Naive thymus-derived CD8-positive, alpha-beta T cell (primary cell): ENCODE measurements around the gene NCK2. TPM values are rescaled to one million over a fixed set of nuclear protein-coding genes. Genes with fewer than 3 reads are reported as not detected.

Source experiments
- ATAC-seq, 2 donors: fragments of 150-1000 bp; cut with Tn5 transposase in 1 of 2; sonication (Bioruptor Pico), chemical (Tn5 transposase) in 1 of 2; 1 replicate in 1 of 2; 2 replicates in 1 of 2; pipeline ENCODE4 v1.10.0; 2021; ENCODE audit warnings: mild to moderate bottlenecking in 2 of 2, moderate library complexity in 2 of 2
- POLR2A ChIA-PET: fragments of 350-600 bp; sonication (Branson Sonifier 250); formaldehyde crosslinking; loops from one replicate; lab custom pipeline; 2021; ENCODE audit warnings: antibody characterized with exemption; lab: Charles Lee
- DNase-seq, 10 donors: peaks; one replicate each; pipeline versions ENCODE4 v3.0.0 to v3.0.0-alpha.2; 2020 to 2022
- H3K27ac Mint-ChIP-seq, 10 donors: one replicate each; pipeline ENCODE4 v1.8.0; 2020 to 2022; ENCODE audit warnings: mild to moderate bottlenecking in 10 of 10, mixed read lengths in 10 of 10, moderate library complexity in 4 of 10, inconsistent platforms in 1 of 10
- H3K27me3 Mint-ChIP-seq, 5 donors: one replicate each; pipeline ENCODE4 v1.8.0; 2021 to 2022; ENCODE audit warnings: mixed read lengths in 5 of 5
- H3K36me3 Mint-ChIP-seq, 3 donors: one replicate each; pipeline ENCODE4 v1.8.0; 2020 to 2022; ENCODE audit warnings: mixed read lengths in 3 of 3, mild to moderate bottlenecking in 2 of 3, inconsistent platforms in 1 of 3
- H3K4me1 Mint-ChIP-seq, 4 donors: one replicate each; pipeline ENCODE4 v1.8.0; 2021 to 2022; ENCODE audit warnings: mixed read lengths in 4 of 4
- H3K4me3 Mint-ChIP-seq, 10 donors: one replicate each; pipeline ENCODE4 v1.8.0; 2020 to 2022; ENCODE audit warnings: mild to moderate bottlenecking in 10 of 10, mixed read lengths in 10 of 10, moderate library complexity in 6 of 10, inconsistent platforms in 1 of 10
- H3K9me3 Mint-ChIP-seq, 9 donors: one replicate each; pipeline ENCODE4 v1.8.0; 2020 to 2022; ENCODE audit warnings: mixed read lengths in 9 of 9, mild to moderate bottlenecking in 3 of 9, inconsistent platforms in 1 of 9, moderate library complexity in 1 of 9
- polyA plus RNA-seq, 3 donors: library from polyadenylated mRNA; unstranded; fragments of 300-500 nt; fragmentation: Illumina TruSeq; gene quantifications; one replicate each; pipeline ENCODE4 v1.2.3, GENCODE V29; 2021
- total RNA-seq, 8 experiments: library from RNA in 2 of 8; stranded (reverse) in 2 of 8; gene quantifications; one replicate each; pipeline ENCODE4 v1.2.3 and lab custom pipeline; 2021 to 2026

Gene NCK2
- total and polyA plus RNA-seq, 5 experiments from 2014 or later, result 36.6 to 124 (median 110) TPM

GRCh38 chr2:105738658-105739241, 6.0 kb upstream of the NCK2 start:
- H3K36me3 Mint-ChIP-seq, result no peaks in the 10 kb centered on the region
- peaks cover 0 to 10% (median 0%) of the 10 kb centered on the region in 9 donors for H3K9me3 Mint-ChIP-seq
- no peaks in the 10 kb centered on the region for H3K27me3 Mint-ChIP-seq
- peak overlapping the region; percentile 64 to 89 (median 78) for H3K4me3 Mint-ChIP-seq
- DNase-seq (peak in 3 of 10 donors; percentile 65 to 72 (median 71)), ATAC-seq (peak; percentile 68 to 74)
- peaks cover 48 to 89% (median 82%) of the 10 kb centered on the region in 4 donors for H3K4me1 Mint-ChIP-seq
- H3K27ac Mint-ChIP-seq, result peak overlapping the region; percentile 87 to 99 (median 96)
- POLR2A ChIA-PET, result interaction anchor here (0.7 to 1.6 kb wide), 15 partner anchors 9 to 356 kb away, joined by 3 to 9 read pairs (median 3); no protein-coding TSS in a partner anchor

- H3K27me3 Mint-ChIP-seq, result no peaks in the 10 kb centered on the region
- H3K27ac Mint-ChIP-seq, result peak overlapping the region; percentile 87 to 99 (median 96)
- DNase-seq, result no peak
- H3K36me3 Mint-ChIP-seq, result no peaks in the 10 kb centered on the region
- POLR2A ChIA-PET, result interaction anchor here (0.6 to 2.3 kb wide), 10 partner anchors 8 to 161 kb away, joined by 3 to 9 read pairs (median 4); no protein-coding TSS in a partner anchor
- H3K4me3 Mint-ChIP-seq, result peak overlapping the region; percentile 64 to 89 (median 78)
- peak in 1 of 2 donors; percentile 1 for ATAC-seq
- peaks cover 47 to 88% (median 81%) of the 10 kb centered on the region in 4 donors for H3K4me1 Mint-ChIP-seq
- peaks cover 0 to 10% (median 0%) of the 10 kb centered on the region in 9 donors for H3K9me3 Mint-ChIP-seq
Measured at GRCh38 chr2:105739426-105739825, 5.3 kb upstream of the NCK2 start.

- POLR2A ChIA-PET, result interaction anchor here (0.6 to 2.3 kb wide), 5 partner anchors 7 to 16 kb away, joined by 3 to 9 read pairs (median 3); no protein-coding TSS in a partner anchor
- DNase-seq, result no peak
Measured at GRCh38 chr2:105739944-105740530, 4.7 kb upstream of the NCK2 start.

GRCh38 chr2:105741174-105741573, 3.5 kb upstream of the NCK2 start:
- Mint-ChIP-seq H3K4me3 (peak overlapping the region in 6 of 10 donors; percentile 5 to 89 (median 56)), H3K27ac (peak overlapping the region; percentile 87 to 99 (median 96)), H3K9me3 (peaks cover 0 to 10% (median 0%) of the 10 kb centered on the region in 9 donors), H3K27me3 (no peaks in the 10 kb centered on the region), H3K4me1 (peaks cover 39 to 74% (median 68%) of the 10 kb centered on the region in 4 donors), H3K36me3 (peaks cover 0 to 6% (median 0%) of the 10 kb centered on the region in 3 donors)
- DNase-seq, result no peak
- POLR2A ChIA-PET, result interaction anchor here (1.2 to 2.3 kb wide), 2 partner anchors 9 to 19 kb away, joined by 3 to 9 read pairs; no protein-coding TSS in a partner anchor
- ATAC-seq, result no peak

More at GRCh38 chr2:105739944-105740530, 4.7 kb upstream of the NCK2 start:
- Mint-ChIP-seq H3K9me3 (peaks cover 0 to 10% (median 0%) of the 10 kb centered on the region in 9 donors), H3K4me3 (peak overlapping the region; percentile 64 to 89 (median 78)), H3K36me3 (no peaks in the 10 kb centered on the region), H3K27ac (peak overlapping the region; percentile 87 to 99 (median 96)), H3K4me1 (peaks cover 42 to 82% (median 75%) of the 10 kb centered on the region in 4 donors), H3K27me3 (no peaks in the 10 kb centered on the region)
- ATAC-seq, result no peak

GRCh38 chr2:105741617-105742016, 3.1 kb upstream of the NCK2 start:
- Mint-ChIP-seq H3K36me3 (peaks cover 0 to 8% (median 1%) of the 10 kb centered on the region in 3 donors), H3K4me3 (peak overlapping the region in 3 of 10 donors; percentile 41 to 43 (median 43)), H3K27me3 (no peaks in the 10 kb centered on the region), H3K9me3 (peaks cover 0 to 10% (median 0%) of the 10 kb centered on the region in 9 donors), H3K4me1 (peaks cover 41 to 76% (median 72%) of the 10 kb centered on the region in 4 donors), H3K27ac (peak overlapping the region; percentile 10 to 99 (median 94))
- no peak for ATAC-seq
- DNase-seq, result no peak
- POLR2A ChIA-PET, result interaction anchor here (1.2 to 2.3 kb wide), 2 partner anchors 8 to 19 kb away, joined by 3 to 9 read pairs; no protein-coding TSS in a partner anchor

DNA sequence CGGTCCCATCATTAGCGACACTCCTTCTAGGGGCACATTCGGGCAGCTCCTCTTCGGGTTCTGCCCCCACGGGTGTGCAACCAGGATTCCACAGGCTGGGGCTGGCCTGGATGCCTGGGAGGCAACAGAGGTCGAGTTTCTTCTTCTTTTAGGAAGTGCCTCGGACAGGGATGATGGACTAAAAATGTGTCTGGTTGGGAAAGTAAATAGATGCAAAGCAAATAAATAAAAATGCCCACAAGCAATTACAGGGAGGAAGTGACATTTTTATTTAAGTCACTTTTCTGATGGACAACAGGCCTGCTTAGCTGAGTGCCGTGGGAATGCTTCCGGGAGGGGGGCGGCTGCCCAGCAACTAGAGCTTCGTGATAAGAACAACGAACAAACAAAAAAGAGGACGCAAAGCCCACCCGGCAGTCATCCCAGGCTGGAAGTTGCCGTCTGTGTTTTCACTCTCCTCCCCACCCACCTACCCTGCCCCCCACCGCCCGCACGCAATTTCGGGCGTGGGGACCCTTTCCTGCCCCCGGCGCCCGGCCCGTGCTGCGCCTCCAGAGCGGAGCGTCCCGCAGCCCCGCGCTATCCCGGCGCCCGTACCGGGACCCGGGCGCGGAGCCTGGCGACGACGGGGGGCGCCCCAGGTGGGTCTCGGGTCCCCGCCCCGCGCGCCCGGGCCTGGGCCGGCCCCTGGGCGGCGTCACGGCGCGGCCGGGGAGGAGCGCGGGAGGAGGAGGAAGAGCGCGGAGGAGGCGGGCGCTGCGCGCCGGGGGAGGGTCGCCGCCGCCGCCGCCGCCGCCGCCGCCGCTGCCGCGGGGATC, 412 bp upstream of the NCK2 start:
- H3K4me3 Mint-ChIP-seq, result peak overlapping the region; percentile 78 to 93 (median 87)
- H3K36me3 Mint-ChIP-seq, result peaks cover 0 to 27% (median 6%) of the 10 kb centered on the region in 3 donors
- ATAC-seq (peak; percentile 72), DNase-seq (peak; percentile 60 to 80 (median 70))
- H3K27ac Mint-ChIP-seq, result peak overlapping the region; percentile 87 to 99 (median 96)
- H3K9me3 Mint-ChIP-seq, result peaks cover 0 to 10% (median 0%) of the 10 kb centered on the region in 9 donors
- POLR2A ChIA-PET, result interaction anchor here (0.6 to 4.5 kb wide), 13 partner anchors 12 to 416 kb away, joined by 3 to 58 read pairs (median 5); no protein-coding TSS in a partner anchor
- H3K4me1 Mint-ChIP-seq, result peaks cover 52 to 86% (median 79%) of the 10 kb centered on the region in 4 donors
- no peaks in the 10 kb centered on the region for H3K27me3 Mint-ChIP-seq

DNA sequence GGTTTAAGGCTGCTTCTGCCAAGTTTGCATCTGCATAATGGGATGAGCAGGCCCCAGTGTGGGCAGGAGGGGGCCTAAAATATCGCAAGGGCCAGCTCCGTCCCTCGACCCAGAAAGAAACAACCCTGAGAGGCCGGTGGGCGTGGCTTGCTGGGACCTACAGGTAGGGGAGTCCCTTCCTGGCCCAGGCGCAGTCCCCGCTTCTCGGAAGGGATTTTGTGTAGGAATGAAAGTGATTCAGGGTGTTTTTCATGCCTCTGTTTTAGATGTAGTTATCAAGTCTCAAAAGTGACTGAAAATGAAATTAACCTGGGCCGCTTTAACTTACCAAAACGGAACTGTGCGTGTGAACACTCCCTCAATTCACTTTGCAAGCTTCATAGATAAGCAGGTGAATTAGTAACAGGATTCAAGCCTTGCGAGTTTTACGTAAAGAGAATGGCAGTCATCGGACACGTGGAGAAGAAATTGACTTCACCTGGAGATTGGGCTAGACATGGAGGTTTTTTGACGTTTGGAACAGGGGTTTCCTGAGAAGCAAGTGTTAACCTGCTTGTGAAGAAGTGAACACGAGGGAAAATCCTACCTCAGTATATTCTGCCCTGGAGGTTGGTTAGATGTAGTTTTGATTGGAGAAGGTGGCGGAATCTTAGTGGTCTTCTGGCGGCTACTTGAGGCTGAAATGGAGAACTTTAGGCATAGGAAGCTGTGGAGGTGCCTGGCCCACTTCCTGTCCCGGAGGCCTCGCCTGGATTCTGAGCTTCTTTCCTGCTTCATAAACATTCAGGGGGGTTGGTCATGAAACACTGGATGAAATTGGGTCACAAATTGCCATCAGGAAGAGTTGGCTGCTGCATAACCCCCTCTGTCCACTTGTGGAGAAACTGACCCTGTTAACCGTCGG, 1.7 kb downstream of the NCK2 start:
- Mint-ChIP-seq H3K36me3 (peaks cover 0 to 45% (median 8%) of the 10 kb centered on the region in 3 donors), H3K4me1 (peaks cover 54 to 86% (median 79%) of the 10 kb centered on the region in 4 donors), H3K27me3 (no peaks in the 10 kb centered on the region), H3K9me3 (peaks cover 0 to 10% (median 0%) of the 10 kb centered on the region in 9 donors), H3K27ac (peak overlapping the region; percentile 82 to 99 (median 97)), H3K4me3 (peak overlapping the region; percentile 91 to 99 (median 96))
- peak; percentile 24 to 31 for ATAC-seq
- DNase-seq, result peak; percentile 61 to 79 (median 68)
- POLR2A ChIA-PET, result interaction anchor here (0.6 to 4.5 kb wide), 37 partner anchors 8 to 447 kb away, joined by 3 to 58 read pairs (median 4); no protein-coding TSS in a partner anchor

DNA sequence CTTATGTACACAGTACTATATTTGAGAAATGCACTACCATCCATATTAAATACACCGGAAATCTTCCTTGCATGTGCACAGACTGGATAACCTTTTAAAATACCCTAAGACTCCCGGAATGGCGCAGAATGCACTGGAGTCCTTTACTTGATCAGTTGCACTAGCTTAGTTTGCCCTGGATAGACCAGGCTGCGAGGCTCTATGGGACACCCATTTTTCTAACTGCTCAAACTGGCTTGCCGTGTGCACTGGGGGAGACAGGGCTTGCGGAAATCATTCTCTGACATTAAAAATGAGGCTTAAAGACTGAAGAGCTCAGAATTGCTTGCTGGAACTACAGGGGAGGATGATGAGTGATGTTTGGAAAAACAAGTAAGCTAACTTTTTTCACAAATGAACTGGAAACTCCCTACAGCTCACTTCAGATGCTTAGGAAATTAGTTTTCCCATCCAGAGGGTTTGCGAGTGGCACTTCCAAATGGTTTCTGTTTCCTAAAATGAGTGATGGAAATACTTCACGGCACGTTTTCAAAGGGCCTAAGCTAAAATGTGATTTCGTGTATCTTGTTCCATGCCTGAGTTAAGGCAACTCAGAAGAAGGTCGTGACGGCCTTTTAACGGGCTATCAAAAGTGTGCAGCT, 2.7 kb downstream of the NCK2 start:
- no peak for DNase-seq
- Mint-ChIP-seq H3K4me3 (peak overlapping the region; percentile 91 to 99 (median 96)), H3K27me3 (no peaks in the 10 kb centered on the region), H3K27ac (peak overlapping the region; percentile 82 to 99 (median 97)), H3K9me3 (peaks cover 0 to 2% (median 0%) of the 10 kb centered on the region in 9 donors), H3K36me3 (peaks cover 0 to 52% (median 8%) of the 10 kb centered on the region in 3 donors), H3K4me1 (peaks cover 48 to 86% (median 79%) of the 10 kb centered on the region in 4 donors)
- ATAC-seq, result no peak
- POLR2A ChIA-PET, result interaction anchor here (0.8 to 4.5 kb wide), 24 partner anchors 8 to 355 kb away, joined by 3 to 58 read pairs (median 6); no protein-coding TSS in a partner anchor

- Mint-ChIP-seq H3K27ac (peak overlapping the region; percentile 82 to 99 (median 97)), H3K9me3 (peaks cover 0 to 1% (median 0%) of the 10 kb centered on the region in 9 donors), H3K27me3 (no peaks in the 10 kb centered on the region), H3K36me3 (peaks cover 0 to 57% (median 13%) of the 10 kb centered on the region in 3 donors), H3K4me3 (peak overlapping the region; percentile 91 to 99 (median 96)), H3K4me1 (peaks cover 50 to 86% (median 79%) of the 10 kb centered on the region in 4 donors)
- ATAC-seq (peak in 1 of 2 donors; percentile 33), DNase-seq (peak in 3 of 10 donors; percentile 26 to 42 (median 41))
- POLR2A ChIA-PET, result interaction anchor here (0.8 to 4.5 kb wide), 11 partner anchors 8 to 354 kb away, joined by 3 to 58 read pairs (median 18); no protein-coding TSS in a partner anchor
Measured at GRCh38 chr2:105747991-105748390, 3.3 kb downstream of the NCK2 start.

DNA sequence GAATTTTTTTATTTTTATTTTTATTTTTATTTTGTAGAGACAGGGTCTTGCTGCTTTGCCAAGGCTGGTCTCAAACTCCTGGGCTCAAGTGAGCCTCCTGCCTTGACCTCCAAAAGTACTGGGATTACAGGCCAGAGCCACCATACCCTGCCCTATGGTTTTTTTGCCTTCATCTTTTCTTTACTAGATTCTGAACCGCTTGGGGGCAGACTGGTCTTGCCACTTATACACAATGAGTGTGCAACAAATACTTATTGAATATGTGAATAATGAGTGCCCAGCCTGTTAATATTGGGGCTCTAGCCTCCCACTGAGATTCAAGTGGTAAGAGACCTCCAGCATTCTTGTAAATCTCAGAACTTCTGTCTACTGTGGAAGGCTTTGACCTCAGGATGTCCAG, 3.9 kb downstream of the NCK2 start:
- peaks cover 0 to 60% (median 13%) of the 10 kb centered on the region in 3 donors for H3K36me3 Mint-ChIP-seq
- H3K4me1 Mint-ChIP-seq, result peaks cover 48 to 86% (median 79%) of the 10 kb centered on the region in 4 donors
- no peak for ATAC-seq

More for the DNA sequence above, 3.9 kb downstream of the NCK2 start:
- H3K27me3 Mint-ChIP-seq, result no peaks in the 10 kb centered on the region
- POLR2A ChIA-PET, result interaction anchor here (1.4 to 3.9 kb wide), 6 partner anchors 8 to 171 kb away, joined by 4 to 37 read pairs (median 16); no protein-coding TSS in a partner anchor
- peak overlapping the region; percentile 71 to 99 (median 94) for H3K4me3 Mint-ChIP-seq
- H3K27ac Mint-ChIP-seq, result peak overlapping the region; percentile 82 to 98 (median 97)
- peaks cover 0 to 1% (median 0%) of the 10 kb centered on the region in 9 donors for H3K9me3 Mint-ChIP-seq
- DNase-seq, result no peak
